ENCODE results near the gene TMCC1.

DNA sequence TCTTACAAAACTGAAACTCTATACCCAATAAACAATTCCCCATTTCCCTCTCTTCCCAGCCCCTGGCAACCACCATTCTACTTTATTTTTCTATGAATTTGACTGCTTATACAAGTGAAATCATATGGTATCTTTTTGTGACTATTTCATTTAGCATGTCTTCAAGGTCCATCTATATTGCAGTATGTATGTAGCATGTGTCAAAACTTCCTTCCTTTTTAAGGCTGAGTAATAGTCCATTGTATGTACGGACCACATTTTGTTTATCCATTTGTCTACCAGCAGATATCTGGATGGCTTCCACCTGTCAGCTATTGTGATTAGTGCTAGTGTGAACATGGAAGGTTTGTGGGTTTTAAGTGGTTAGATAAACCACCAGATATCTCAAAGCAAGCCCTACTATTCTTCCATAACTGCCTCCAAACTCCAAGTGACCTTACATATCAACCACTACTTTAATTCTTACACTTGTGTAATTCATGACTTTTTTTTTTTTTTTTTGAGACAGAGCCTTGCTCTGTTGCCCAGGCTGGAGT, 134.7 kb downstream of the TMCC1 start:
- no peak for TF ChIP-seq POLR2AphosphoS5 (IDR thresholded peaks at IDR 0.05; ENCODE audit: borderline replicate concordance, low read depth, low read length)
- TF ChIP-seq EZH2 (IDR thresholded peaks at IDR 0.05), result no peak
- no peak for TF ChIP-seq FOXP2 (optimal IDR thresholded peaks at IDR 0.05; ENCODE audit: control extremely low read depth, extremely low read length, insufficient read depth)
